Pancreas (tissue), 10 donors: ENCODE measurements around the gene WDFY4. TPM values are rescaled to one million over a fixed set of nuclear protein-coding genes. Genes with fewer than 3 reads are reported as not detected.

Experiments used
- ATAC-seq, 4 donors: fragments of 200-7000 bp; cut with Tn5 transposase; one replicate each; pipeline versions ENCODE4 v1.8.0 to v1.9.1; 2020; ENCODE audit warnings: mild to moderate bottlenecking in 4 of 4, moderate library complexity in 4 of 4
- DNase-seq, 6 donors: peaks; one replicate each; pipeline ENCODE4 v3.0.0-alpha.2; 2020
- FAIRE-seq: peaks from 2 replicates; lab custom pipeline; 2012; peaks lifted over from hg19 to GRCh38; lab: Jason Lieb, UNC
- H3K27ac ChIP-seq, 4 donors: fragments of 200-600 bp; sonication (generic); 1 replicate in 3 of 4; 2 replicates in 1 of 4; pipeline versions ENCODE4 v1.5.0 to v1.8.0; 2020
- H3K27me3 ChIP-seq, 4 donors: fragments of 200-600 bp; one replicate each; pipeline ENCODE4 v1.8.0; 2021
- H3K36me3 ChIP-seq, 3 donors: fragments of 200-600 bp; sonication (generic) in 1 of 3; one replicate each; pipeline versions ENCODE4 v1.5.0 to v1.8.0; 2020 to 2021
- H3K4me1 ChIP-seq, 3 donors: fragments of 200-600 bp; one replicate each; pipeline ENCODE4 v1.8.0; 2021
- H3K4me3 ChIP-seq, 4 donors: fragments of 200-600 bp; sonication (generic) in 2 of 4; one replicate each; pipeline versions ENCODE4 v1.5.0 to v1.8.0; 2020 to 2021
- H3K9me3 ChIP-seq, 4 donors: fragments of 200-600 bp; one replicate each; pipeline ENCODE4 v1.8.0; 2021
- WGBS, 2 donors: extraction: QIAGEN DNeasy Blood & Tissue Kit; methylation state at CpG; one replicate each; pipeline ENCODE4 v1.1.7; 2013; 5-methylcytosine and 5-hydroxymethylcytosine counted together
- intact Hi-C, 3 donors: fragments of 100-400 bp; cut with DNase I; formaldehyde crosslinking; loops; one replicate each; pipeline versions ENCODE4 v1.11.1 to v1.14.2; 2022
- polyA plus RNA-seq, 2 donors: library from polyadenylated mRNA; stranded (reverse); fragments of 200-250 nt; gene quantifications; one replicate each; pipeline ENCODE4 v1.2.3, GENCODE V29; 2013
- total RNA-seq, 6 donors: library from RNA; stranded (reverse); fragmentation: NEBNext Ultra II Directional in 4 of 6; extraction: Animal tissue kit (Norgen Biotek cat#: 25700) in 4 of 6; gene quantifications; one replicate each; pipeline versions ENCODE4 v1.2.1 to v1.2.4, GENCODE V29; 2021 to 2023
- TF ChIP-seq, protein P1 (sequence below), 4 donors: fragments of 200-600 bp; sonication (generic) in 3 of 4; IDR thresholded peaks; one replicate each; pipeline versions ENCODE4 v1.5.0 to v1.8.0; 2021; ENCODE audit warnings: antibody characterized with exemption in 4 of 4
- donor health status: healthy with polysubstance abuse.
- donor health status: DM: no; HTN: no; CAD: no; lungs with moderate emphysema.
- donor health status: DM: no; HTN: no; CAD: no.
- donor health status: control.
- donor health status: control.
- donor health status: Bipolar disorder and iron deficiency.
- donor health status: DM: yes; HTN: yes; CAD: no.
- donor health status: DM: no; HTN: no; CAD: no.
- donor health status: DM: no; HTN: no; CAD: no.
- donor health status: DM: yes; HTN: yes; CAD: no.

WDFY4 gene
- total and polyA plus RNA-seq, 8 donors = 0.14 to 8.4 (median 0.72) TPM

DNA sequence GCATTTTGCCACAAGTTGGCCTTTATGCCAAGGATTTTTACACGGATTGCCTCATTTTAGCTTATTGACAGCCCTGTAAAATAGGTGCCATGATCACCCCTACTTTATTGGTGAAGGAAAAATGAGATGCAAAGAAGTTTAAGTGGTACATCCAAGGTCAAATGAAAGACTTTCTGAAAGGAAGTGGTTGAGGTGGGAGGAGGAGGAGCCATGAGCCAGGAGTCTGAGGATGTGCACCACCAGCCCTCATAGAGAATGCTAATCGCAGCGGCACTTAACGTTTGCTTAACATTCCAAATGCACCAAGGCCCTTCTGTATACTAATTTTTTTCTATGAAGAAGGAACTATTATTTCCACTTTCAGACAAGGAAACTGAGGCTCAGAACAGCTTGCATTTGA is 286.0 kb downstream of the WDFY4 start:
- H3K27ac ChIP-seq = no peak overlapping the region
- TF ChIP-seq, protein P1, sequence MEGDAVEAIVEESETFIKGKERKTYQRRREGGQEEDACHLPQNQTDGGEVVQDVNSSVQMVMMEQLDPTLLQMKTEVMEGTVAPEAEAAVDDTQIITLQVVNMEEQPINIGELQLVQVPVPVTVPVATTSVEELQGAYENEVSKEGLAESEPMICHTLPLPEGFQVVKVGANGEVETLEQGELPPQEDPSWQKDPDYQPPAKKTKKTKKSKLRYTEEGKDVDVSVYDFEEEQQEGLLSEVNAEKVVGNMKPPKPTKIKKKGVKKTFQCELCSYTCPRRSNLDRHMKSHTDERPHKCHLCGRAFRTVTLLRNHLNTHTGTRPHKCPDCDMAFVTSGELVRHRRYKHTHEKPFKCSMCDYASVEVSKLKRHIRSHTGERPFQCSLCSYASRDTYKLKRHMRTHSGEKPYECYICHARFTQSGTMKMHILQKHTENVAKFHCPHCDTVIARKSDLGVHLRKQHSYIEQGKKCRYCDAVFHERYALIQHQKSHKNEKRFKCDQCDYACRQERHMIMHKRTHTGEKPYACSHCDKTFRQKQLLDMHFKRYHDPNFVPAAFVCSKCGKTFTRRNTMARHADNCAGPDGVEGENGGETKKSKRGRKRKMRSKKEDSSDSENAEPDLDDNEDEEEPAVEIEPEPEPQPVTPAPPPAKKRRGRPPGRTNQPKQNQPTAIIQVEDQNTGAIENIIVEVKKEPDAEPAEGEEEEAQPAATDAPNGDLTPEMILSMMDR (IDR thresholded peaks at IDR 0.05) = no peak
- no peak for ATAC-seq
- H3K9me3 ChIP-seq = no peaks in the 10 kb centered on the region
- H3K4me3 ChIP-seq = no peak overlapping the region
- WGBS, 2 donors = 66 to 71% methylated on average over 4 of the region's 4 CpGs
- H3K27me3 ChIP-seq = no peaks in the 10 kb centered on the region
- intact Hi-C loops = loop anchor here in 1 of 3 donors (10.0 kb wide), 1 partner anchor 544 kb away; no protein-coding TSS in a partner anchor
- FAIRE-seq = no peak
- H3K4me1 ChIP-seq = no peaks in the 10 kb centered on the region
- DNase-seq = no peak
- no peaks in the 10 kb centered on the region for H3K36me3 ChIP-seq

DNA sequence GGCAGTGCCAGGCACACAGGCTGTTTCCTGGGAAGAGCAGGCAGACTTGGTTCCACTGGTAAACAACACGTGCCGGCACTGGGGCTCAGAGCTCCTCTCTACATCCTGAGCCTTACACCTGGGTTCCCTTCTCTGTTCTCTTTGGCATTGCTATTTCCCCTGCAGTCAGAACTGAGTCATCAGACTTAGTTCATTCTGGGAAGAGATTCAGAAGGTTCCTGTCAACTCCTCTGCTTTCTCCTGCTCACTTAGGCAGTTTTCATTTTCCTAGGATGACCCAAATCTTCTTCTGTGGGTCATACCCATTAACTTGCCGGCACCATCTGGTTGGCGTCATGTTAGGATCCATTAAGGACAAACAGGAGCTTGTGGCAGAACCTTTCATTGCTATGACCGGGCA is 288.4 kb downstream of the WDFY4 start:
- DNase-seq (no peak), FAIRE-seq (no peak), ATAC-seq (no peak)
- H3K36me3 ChIP-seq = no peaks in the 10 kb centered on the region
- H3K27ac ChIP-seq = no peak overlapping the region
- H3K4me1 ChIP-seq = no peaks in the 10 kb centered on the region
- intact Hi-C loops = loop anchor here in 1 of 3 donors (10.0 kb wide), 1 partner anchor 542 kb away; no protein-coding TSS in a partner anchor
- H3K9me3 ChIP-seq = no peaks in the 10 kb centered on the region
- H3K4me3 ChIP-seq = no peak overlapping the region
- 56 to 66% methylated on average over 5 of the region's 5 CpGs for WGBS, 2 donors
- H3K27me3 ChIP-seq = no peaks in the 10 kb centered on the region
- TF ChIP-seq, protein P1 (IDR thresholded peaks at IDR 0.05) = no peak

DNA sequence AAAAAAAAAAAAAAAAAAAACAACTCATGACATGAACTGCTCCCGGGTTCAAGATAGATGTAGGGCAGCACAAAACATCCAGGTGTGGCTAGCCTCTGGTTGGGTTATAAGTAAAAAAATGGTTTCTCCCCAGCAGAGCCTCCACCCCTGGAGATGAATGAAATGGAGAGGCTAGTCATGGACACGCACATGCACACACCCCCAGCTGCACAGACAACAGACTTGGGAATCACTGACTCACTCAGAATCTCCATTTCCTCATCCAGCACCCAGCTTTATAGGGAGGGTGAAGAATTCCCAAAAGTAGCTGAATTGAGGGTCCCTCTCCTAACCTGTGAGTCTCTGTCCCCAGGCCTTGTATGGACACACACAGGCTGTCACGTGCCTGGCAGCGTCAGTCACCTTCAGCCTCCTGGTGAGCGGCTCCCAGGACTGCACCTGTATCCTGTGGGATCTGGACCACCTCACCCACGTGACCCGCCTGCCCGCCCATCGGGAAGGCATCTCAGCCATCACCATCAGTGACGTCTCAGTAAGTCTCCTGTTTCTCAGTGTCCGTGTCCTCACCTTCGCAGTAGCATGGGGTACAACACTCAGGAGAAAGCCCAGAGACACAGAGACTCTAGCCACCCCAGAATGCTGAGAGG is 290.0 kb downstream of the WDFY4 start:
- no peaks in the 10 kb centered on the region for H3K4me1 ChIP-seq
- ATAC-seq (no peak), DNase-seq (no peak), FAIRE-seq (no peak)
- WGBS, 2 donors = 60 to 70% methylated on average over 12 of the region's 12 CpGs
- intact Hi-C loops = loop anchor here in 1 of 3 donors (10.0 kb wide), 1 partner anchor 540 kb away; no protein-coding TSS in a partner anchor
- H3K27ac ChIP-seq = no peak overlapping the region
- TF ChIP-seq, protein P1 (IDR thresholded peaks at IDR 0.05) = no peak
- H3K4me3 ChIP-seq = no peak overlapping the region
- H3K9me3 ChIP-seq = no peaks in the 10 kb centered on the region
- no peaks in the 10 kb centered on the region for H3K36me3 ChIP-seq
- no peaks in the 10 kb centered on the region for H3K27me3 ChIP-seq

DNA sequence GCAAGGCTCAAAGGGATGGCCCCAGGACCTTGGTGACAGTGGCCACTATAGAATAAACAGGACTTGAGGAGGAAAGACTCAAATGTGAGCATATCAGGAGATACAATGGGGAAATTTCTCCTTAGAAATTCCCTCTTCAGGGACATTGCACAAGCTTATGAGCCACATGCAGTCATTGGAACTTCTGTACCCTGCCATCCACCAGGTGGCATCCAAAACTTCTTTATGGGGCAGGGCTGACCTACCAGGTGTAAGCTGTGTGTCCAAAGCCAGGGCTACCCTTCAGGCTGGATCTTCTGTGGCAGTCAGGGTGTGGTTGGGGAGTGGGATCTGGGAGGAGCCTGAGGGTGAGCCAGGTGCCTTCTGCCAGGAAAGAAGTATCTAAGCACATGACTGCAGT is 291.5 kb downstream of the WDFY4 start:
- TF ChIP-seq, protein P1 (IDR thresholded peaks at IDR 0.05) = no peak
- intact Hi-C loops = loop anchor here in 1 of 3 donors (10.0 kb wide), 1 partner anchor 539 kb away; no protein-coding TSS in a partner anchor
- DNase-seq = no peak

DNA sequence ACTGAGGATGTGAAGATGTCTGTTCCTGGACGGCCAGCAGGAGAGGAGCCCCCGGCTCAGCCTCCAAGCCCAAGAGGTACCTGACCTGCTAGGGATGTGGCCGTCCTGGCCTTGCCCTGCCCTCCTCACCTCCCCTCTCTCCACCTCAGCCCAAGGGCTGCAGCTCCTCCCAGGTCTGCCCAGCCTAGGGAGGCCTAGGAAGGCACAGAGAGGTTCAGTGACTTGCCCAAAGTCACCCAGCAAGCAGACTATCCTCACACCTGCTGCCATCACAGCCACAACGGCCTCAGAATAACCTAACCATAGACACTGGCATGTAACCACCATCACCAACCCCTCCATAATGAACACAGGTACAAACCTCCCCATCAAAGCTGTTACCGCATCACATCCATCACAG is 293.6 kb downstream of the WDFY4 start:
- no peak for FAIRE-seq
- Histone ChIP-seq H3K4me1 (no peaks in the 10 kb centered on the region), H3K36me3 (no peaks in the 10 kb centered on the region), H3K27me3 (no peaks in the 10 kb centered on the region), H3K9me3 (no peaks in the 10 kb centered on the region), H3K27ac (no peak overlapping the region), H3K4me3 (no peak overlapping the region)
- no peak for ATAC-seq
- intact Hi-C loops = loop anchor here in 1 of 3 donors (10.0 kb wide), 1 partner anchor 536 kb away; no protein-coding TSS in a partner anchor
- DNase-seq = no peak
- TF ChIP-seq, protein P1 (IDR thresholded peaks at IDR 0.05) = no peak
- WGBS, 2 donors = 57 to 59% methylated on average over 5 of the region's 5 CpGs

More for the DNA sequence above, 291.5 kb downstream of the WDFY4 start:
- Histone ChIP-seq H3K36me3 (no peaks in the 10 kb centered on the region), H3K4me3 (no peak overlapping the region), H3K27ac (no peak overlapping the region), H3K9me3 (no peaks in the 10 kb centered on the region), H3K27me3 (no peaks in the 10 kb centered on the region), H3K4me1 (no peaks in the 10 kb centered on the region)
- FAIRE-seq (no peak), ATAC-seq (peak in 1 of 4 donors; percentile 32)
